ENCODE data around the gene SNCA. TPM values are rescaled to one million over a fixed set of nuclear protein-coding genes. Genes with fewer than 3 reads are reported as not detected.

The SNCA gene
- total and polyA plus RNA-seq, 2 experiments from 2014 or later, result 99.1 to 127 TPM

DNA sequence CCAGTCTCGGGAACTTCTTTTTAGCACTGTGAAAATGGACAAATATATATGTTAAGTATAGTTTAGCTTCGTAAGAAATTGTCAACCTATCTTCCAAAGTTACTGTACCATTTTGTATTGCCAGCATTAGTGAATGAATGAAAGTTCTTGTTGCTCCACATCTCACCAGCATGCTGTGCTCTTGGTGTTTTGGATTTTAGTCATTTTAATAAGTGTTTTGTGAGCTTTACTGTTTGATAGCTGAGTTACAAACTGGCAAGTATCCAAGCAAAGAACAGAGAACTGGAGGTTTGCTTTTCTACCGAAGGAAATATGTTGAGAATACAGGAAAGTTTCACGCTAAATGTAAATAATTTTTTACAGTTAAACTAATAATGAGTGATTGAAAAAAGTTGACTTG, 33.0 kb downstream of the SNCA start:
- no peaks in the 10 kb centered on the region for H3K27me3 ChIP-seq
- no peak overlapping the region for H3K4me3 ChIP-seq
- TF ChIP-seq, protein P1, sequence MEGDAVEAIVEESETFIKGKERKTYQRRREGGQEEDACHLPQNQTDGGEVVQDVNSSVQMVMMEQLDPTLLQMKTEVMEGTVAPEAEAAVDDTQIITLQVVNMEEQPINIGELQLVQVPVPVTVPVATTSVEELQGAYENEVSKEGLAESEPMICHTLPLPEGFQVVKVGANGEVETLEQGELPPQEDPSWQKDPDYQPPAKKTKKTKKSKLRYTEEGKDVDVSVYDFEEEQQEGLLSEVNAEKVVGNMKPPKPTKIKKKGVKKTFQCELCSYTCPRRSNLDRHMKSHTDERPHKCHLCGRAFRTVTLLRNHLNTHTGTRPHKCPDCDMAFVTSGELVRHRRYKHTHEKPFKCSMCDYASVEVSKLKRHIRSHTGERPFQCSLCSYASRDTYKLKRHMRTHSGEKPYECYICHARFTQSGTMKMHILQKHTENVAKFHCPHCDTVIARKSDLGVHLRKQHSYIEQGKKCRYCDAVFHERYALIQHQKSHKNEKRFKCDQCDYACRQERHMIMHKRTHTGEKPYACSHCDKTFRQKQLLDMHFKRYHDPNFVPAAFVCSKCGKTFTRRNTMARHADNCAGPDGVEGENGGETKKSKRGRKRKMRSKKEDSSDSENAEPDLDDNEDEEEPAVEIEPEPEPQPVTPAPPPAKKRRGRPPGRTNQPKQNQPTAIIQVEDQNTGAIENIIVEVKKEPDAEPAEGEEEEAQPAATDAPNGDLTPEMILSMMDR (IDR thresholded peaks at IDR 0.05; ENCODE audit: low read depth, low read length), result no peak
- H3K4me1 ChIP-seq (ENCODE audit: low read depth), result peaks cover 28% of the 10 kb centered on the region
- peak in 1 of 2 donors; percentile 10 for DNase-seq (ENCODE audit: low read depth in 1 of 2, low spot score in 1 of 2)
- H3K36me3 ChIP-seq, result no peaks in the 10 kb centered on the region
- H3K27ac ChIP-seq, result no peak overlapping the region
- no peaks in the 10 kb centered on the region for H3K9me3 ChIP-seq (ENCODE audit: low read depth)

DNA sequence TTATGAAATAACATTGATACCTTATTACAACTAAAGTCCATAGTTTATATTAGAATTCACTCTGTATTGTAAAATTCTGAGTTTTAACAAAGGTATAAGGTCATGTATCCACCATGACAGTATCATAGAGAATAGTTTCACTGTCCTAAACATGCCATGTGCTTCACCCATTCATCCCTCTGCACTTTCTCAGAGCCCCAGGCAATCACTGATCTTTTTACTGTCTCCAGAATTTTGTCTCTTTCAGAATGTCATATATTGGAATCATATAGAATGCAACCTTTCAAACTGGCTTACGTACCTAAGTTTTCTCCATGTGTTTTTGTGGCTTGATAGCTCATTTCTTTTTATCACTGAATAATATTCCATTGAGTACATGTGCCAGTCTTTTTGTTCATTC, 33.9 kb downstream of the SNCA start:
- Histone ChIP-seq H3K36me3 (no peaks in the 10 kb centered on the region), H3K4me3 (no peak overlapping the region), H3K9me3 (ENCODE audit: low read depth) (no peaks in the 10 kb centered on the region), H3K27ac (no peak overlapping the region), H3K4me1 (ENCODE audit: low read depth) (peaks cover 28% of the 10 kb centered on the region), H3K27me3 (no peaks in the 10 kb centered on the region)
- TF ChIP-seq, protein P1 (IDR thresholded peaks at IDR 0.05; ENCODE audit: low read depth, low read length), result no peak
- no peak for DNase-seq (ENCODE audit: low read depth in 1 of 2, low spot score in 1 of 2)

DNA sequence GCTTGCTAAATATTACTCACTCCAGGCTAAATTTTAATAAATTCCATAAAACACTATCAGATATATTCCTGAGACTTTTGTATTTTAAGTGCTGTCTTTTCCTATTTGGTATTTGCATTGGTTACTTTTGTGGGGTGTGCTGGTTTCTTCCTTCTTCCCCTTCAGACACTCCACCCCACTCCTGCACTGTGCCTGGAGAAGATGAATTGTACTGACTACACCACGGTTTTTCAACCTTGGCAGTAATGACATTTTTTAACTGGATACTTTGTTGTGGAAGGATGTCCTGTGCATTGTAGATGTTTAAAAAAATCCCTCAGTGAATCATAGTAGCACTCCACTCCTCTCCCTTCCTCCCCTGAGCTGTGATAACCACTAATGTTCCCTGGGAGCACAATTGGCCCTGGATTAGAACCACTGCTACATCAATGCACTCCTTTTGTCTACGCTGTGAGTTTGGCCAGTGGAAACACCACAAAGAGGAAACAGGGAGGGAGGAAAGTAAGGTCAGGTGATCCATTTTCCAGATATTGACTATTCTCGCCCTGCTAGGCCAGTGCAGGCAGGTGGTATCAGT, 36.3 kb downstream of the SNCA start:
- Histone ChIP-seq H3K4me1 (ENCODE audit: low read depth) (peaks cover 10% of the 10 kb centered on the region), H3K36me3 (no peaks in the 10 kb centered on the region), H3K27ac (no peak overlapping the region), H3K9me3 (ENCODE audit: low read depth) (no peaks in the 10 kb centered on the region), H3K27me3 (no peaks in the 10 kb centered on the region), H3K4me3 (no peak overlapping the region)
- TF ChIP-seq, protein P1 (IDR thresholded peaks at IDR 0.05; ENCODE audit: low read depth, low read length), result no peak
- DNase-seq (ENCODE audit: low read depth in 1 of 2, low spot score in 1 of 2), result peak in 1 of 2 donors; percentile 62

DNA sequence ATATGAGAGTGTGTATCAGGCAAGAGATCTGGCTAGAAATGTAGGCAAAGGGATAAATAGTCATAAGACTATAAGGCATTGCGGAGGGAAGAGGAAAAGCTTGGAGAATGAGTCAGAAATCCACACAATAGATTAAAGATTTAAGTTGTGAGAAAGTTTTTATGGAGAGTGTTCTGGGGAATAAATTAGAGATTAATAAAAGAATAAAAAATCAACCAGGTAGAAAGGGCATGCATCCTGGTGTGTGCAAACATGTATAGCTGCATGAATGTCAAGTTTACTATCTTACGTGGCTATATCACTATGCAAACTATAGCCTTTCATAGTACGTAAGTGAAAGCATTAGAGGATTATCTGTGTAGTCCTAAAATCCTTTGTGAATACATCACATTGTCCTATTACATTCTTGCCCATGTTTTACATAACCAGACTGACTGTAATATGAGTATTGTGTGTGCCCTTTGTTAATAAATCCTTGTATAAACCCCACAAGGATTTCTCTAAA, 36.9 kb downstream of the SNCA start:
- Histone ChIP-seq H3K4me3 (no peak overlapping the region), H3K36me3 (no peaks in the 10 kb centered on the region), H3K27me3 (no peaks in the 10 kb centered on the region), H3K4me1 (ENCODE audit: low read depth) (peaks cover 5% of the 10 kb centered on the region), H3K27ac (no peak overlapping the region), H3K9me3 (ENCODE audit: low read depth) (no peaks in the 10 kb centered on the region)
- DNase-seq (ENCODE audit: low read depth in 1 of 2, low spot score in 1 of 2), result peak in 1 of 2 donors; percentile 60
- TF ChIP-seq, protein P1 (IDR thresholded peaks at IDR 0.05; ENCODE audit: low read depth, low read length), result no peak

DNA sequence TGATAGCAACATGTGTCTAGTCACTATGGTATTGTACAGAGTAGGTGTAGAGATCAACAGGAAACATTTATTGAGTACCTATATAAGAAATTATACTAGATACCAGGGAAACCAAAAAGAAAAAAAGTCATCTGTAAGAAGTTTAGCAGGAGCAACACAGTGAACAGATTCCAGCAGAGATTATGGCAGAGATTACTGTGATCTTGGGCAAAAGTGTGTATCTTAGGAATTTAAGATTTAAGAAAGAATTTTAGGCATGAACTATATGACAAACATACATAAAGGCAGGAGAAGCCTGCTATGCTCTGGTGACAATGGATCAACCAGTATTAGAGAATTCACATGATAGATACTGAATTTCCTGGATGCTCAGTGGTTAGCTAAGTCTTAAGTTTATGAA, 37.9 kb downstream of the SNCA start:
- TF ChIP-seq, protein P1 (IDR thresholded peaks at IDR 0.05; ENCODE audit: low read depth, low read length), result no peak
- H3K4me3 ChIP-seq, result no peak overlapping the region
- no peak overlapping the region for H3K27ac ChIP-seq
- H3K4me1 ChIP-seq (ENCODE audit: low read depth), result no peaks in the 10 kb centered on the region
- no peaks in the 10 kb centered on the region for H3K9me3 ChIP-seq (ENCODE audit: low read depth)
- DNase-seq (ENCODE audit: low read depth in 1 of 2, low spot score in 1 of 2), result no peak
- H3K36me3 ChIP-seq, result no peaks in the 10 kb centered on the region
- no peaks in the 10 kb centered on the region for H3K27me3 ChIP-seq

Measured in cardiac muscle cell (in vitro differentiated cells and primary cell).